ENCODE results near the gene CBLB. TPM values are rescaled to one million over a fixed set of nuclear protein-coding genes. Genes with fewer than 3 reads are reported as not detected.

Gene CBLB
- total RNA-seq, 1 donor from 2014 or later: 5.9 TPM

DNA sequence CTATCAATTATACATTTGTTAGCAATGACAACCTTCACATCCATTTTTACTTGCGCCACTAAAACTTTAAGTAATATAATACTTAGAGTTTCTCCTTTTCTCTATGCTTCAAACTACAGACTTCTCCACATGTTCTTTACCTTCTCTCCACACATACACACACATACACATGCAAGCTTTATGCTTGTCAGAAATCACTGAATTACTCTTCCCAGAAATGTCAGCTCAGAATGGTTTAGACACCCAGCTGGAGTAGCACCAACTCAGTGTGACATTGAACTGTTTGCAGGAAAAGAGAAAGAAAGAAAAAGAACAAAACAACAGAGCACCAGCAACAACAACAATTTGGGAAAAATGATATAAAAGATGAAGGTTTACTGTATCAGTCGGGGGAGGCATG lies 20.9 kb downstream of the CBLB start:
- TF ChIP-seq, protein P1, sequence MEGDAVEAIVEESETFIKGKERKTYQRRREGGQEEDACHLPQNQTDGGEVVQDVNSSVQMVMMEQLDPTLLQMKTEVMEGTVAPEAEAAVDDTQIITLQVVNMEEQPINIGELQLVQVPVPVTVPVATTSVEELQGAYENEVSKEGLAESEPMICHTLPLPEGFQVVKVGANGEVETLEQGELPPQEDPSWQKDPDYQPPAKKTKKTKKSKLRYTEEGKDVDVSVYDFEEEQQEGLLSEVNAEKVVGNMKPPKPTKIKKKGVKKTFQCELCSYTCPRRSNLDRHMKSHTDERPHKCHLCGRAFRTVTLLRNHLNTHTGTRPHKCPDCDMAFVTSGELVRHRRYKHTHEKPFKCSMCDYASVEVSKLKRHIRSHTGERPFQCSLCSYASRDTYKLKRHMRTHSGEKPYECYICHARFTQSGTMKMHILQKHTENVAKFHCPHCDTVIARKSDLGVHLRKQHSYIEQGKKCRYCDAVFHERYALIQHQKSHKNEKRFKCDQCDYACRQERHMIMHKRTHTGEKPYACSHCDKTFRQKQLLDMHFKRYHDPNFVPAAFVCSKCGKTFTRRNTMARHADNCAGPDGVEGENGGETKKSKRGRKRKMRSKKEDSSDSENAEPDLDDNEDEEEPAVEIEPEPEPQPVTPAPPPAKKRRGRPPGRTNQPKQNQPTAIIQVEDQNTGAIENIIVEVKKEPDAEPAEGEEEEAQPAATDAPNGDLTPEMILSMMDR (conservative IDR thresholded peaks at IDR 0.05; ENCODE audit: low read depth, low read length): no peak
- DNase-seq (ENCODE audit: low read depth): no peak

DNA sequence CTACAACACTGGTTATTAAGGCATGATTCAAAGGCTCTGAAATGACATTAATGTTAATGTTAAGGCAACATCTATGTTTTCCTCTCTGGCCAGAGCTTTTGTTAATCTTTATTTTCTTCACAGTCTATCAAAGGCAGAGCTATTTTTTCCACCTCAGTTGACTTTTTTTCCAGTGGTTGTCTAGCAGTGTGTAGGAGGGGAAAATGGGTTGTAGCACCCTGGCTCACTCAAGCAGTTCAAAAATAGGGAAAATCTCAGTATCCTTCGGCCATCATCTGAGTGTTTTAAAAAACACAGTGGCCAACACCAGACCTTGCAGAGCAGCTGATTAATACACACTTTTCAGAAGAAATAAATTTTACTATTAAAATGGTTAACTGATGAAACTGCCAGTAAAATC lies 21.4 kb downstream of the CBLB start:
- H3K4me3 ChIP-seq (ENCODE audit: low read depth, low read length): no peak overlapping the region
- DNase-seq (ENCODE audit: low read depth): no peak
- TF ChIP-seq, protein P1 (conservative IDR thresholded peaks at IDR 0.05; ENCODE audit: low read depth, low read length): no peak

More for the DNA sequence above, 20.9 kb downstream of the CBLB start:
- H3K4me3 ChIP-seq (ENCODE audit: low read depth, low read length): no peak overlapping the region

DNA sequence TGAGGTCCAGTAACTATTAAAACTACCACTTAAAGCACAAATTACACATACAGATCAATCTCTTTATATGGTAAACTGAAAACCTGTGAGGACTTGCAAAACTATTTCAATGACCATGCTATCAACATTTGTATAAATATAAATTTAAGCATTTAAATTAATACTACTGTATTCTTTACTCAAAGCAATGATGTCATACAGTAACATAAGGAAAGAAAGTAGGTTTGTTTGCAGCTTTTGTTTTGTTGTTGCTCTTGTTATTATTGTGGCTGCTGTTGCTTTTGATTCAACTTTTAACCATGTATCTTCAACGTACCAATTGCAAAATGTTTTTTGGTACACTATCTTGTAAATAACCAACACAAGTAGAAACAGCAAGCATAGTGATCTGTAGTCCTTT lies 22.0 kb downstream of the CBLB start:
- no peak overlapping the region for H3K4me3 ChIP-seq (ENCODE audit: low read depth, low read length)
- no peak for DNase-seq (ENCODE audit: low read depth)
- TF ChIP-seq, protein P1 (conservative IDR thresholded peaks at IDR 0.05; ENCODE audit: low read depth, low read length): no peak

DNA sequence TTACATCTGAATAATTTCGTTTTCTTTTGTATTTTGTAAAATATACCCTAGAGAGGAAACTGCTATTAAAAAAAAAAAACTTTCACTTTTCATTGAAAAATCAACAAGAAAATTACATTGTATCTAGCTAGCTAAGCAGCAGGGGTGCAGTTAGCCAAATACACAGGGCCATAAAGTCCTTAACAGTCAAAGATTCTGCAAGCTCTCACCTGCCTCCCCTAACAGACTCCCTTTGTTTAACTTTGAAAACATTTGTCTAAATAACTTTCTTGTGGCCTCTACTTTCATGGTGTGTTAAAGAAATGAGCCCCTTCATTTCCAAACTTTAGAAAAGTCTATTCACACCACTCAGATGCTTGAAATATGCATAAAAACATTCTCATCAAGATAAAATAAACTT lies 23.3 kb downstream of the CBLB start:
- TF ChIP-seq, protein P1 (conservative IDR thresholded peaks at IDR 0.05; ENCODE audit: low read depth, low read length): no peak
- DNase-seq (ENCODE audit: low read depth): no peak
- no peak overlapping the region for H3K4me3 ChIP-seq (ENCODE audit: low read depth, low read length)

DNA sequence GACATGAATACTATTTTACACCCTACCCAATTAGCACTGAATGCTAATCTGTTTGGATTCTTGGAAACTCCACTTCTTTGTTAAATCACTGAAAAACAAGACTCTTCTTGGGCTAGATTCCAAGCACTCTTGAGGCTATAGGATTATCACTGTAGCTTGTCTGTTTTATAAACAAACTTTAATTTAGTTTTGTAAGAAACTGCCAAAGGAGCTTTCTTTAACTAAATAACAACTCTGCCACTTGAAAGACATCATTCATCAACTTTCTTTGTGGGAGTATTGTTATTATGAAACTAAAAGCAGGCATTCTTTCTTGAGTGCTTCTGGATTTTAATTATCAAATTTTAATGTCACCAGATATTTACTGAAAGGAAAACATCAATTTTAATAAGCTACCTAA lies 24.1 kb downstream of the CBLB start:
- H3K4me3 ChIP-seq (ENCODE audit: low read depth, low read length): no peak overlapping the region
- TF ChIP-seq, protein P1 (conservative IDR thresholded peaks at IDR 0.05; ENCODE audit: low read depth, low read length): no peak

DNA sequence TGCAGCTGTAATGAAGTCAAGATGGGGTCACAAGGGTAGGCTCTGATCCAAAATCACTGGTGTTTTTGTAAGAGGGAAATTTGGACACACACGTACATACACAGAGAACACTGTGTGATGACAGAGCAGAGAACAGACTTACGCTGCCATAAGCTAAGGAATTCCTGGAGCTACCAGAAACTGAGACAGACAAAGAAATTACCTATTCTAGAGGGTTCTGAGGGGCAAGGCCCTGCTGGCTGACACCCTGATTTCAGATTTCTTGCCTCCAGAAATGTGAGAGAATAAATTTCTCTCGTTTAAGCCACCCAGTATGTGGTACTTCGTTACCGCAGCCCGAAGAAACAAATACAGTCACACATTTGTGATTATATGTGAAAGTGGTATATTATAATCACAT lies 24.8 kb downstream of the CBLB start:
- no peak for DNase-seq (ENCODE audit: low read depth)
- TF ChIP-seq, protein P1 (conservative IDR thresholded peaks at IDR 0.05; ENCODE audit: low read depth, low read length): no peak
- no peak overlapping the region for H3K4me3 ChIP-seq (ENCODE audit: low read depth, low read length)

More for the DNA sequence above, 24.1 kb downstream of the CBLB start:
- no peak for DNase-seq (ENCODE audit: low read depth)

DNA sequence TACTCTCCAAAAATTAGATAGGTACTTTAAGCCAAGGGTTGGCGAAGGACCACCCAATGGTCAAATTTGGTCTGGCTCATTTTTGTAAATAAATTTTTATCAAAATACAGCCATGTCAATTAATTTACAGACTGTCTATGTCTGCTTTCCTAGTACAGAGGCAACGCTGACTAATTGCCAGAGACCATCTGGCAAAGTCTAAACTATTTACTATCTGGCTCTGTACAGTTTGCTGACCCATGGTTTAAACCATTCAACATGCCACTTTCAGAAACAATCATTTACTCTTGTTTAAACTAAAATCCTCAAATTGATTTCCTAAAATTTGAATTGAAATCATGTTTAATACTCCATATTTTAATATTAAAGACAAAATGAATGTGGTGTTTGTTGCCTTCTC lies 25.9 kb downstream of the CBLB start:
- TF ChIP-seq, protein P1 (conservative IDR thresholded peaks at IDR 0.05; ENCODE audit: low read depth, low read length): no peak
- DNase-seq (ENCODE audit: low read depth): no peak
- H3K4me3 ChIP-seq (ENCODE audit: low read depth, low read length): no peak overlapping the region
